DMS 273 (cell line): ENCODE measurements around the gene PICK1.
"Not testable (repeated sequence)": the region's sequence is repeated elsewhere in the genome, so short reads cannot be mapped to it uniquely, and the experiment has no call there.

Source experiments
- DNase-seq: peaks from one replicate; lab custom pipeline; 2025; ENCODE audit not compliant: unreplicated experiment; lab: John Stamatoyannopoulos, UW

The PICK1 gene

GRCh38 chr22:38073150-38074130, 16.2 kb downstream of the PICK1 start:
- DNase-seq: no peak

- no peak for DNase-seq
Measured at GRCh38 chr22:38074181-38075104, 17.2 kb downstream of the PICK1 start.

GRCh38 chr22:38075105-38075825, 18.1 kb downstream of the PICK1 start:
- no peak for DNase-seq

- DNase-seq: no peak
Measured at GRCh38 chr22:38075961-38076360, 18.8 kb downstream of the PICK1 start.

- DNase-seq: no peak
Measured at GRCh38 chr22:38077096-38077495, 19.9 kb downstream of the PICK1 start.

GRCh38 chr22:38077595-38077994, 20.4 kb downstream of the PICK1 start:
- no peak for DNase-seq

- DNase-seq: no peak
Measured at GRCh38 chr22:38078046-38078840, 21.0 kb downstream of the PICK1 start.

GRCh38 chr22:38079208-38079607, 22.0 kb downstream of the PICK1 start:
- DNase-seq: not testable (repeated sequence)

GRCh38 chr22:38079804-38080203, 22.6 kb downstream of the PICK1 start:
- DNase-seq: no peak

- no peak for DNase-seq
Measured at GRCh38 chr22:38080474-38080849, 23.3 kb downstream of the PICK1 start.

GRCh38 chr22:38080850-38081635, 23.8 kb downstream of the PICK1 start:
- DNase-seq: peak; percentile 53

- no peak for DNase-seq
Measured at GRCh38 chr22:38081636-38081940, 24.4 kb downstream of the PICK1 start.

- DNase-seq: no peak
Measured at GRCh38 chr22:38081941-38082828, 25.0 kb downstream of the PICK1 start.

GRCh38 chr22:38082986-38083710, 25.9 kb downstream of the PICK1 start:
- no peak for DNase-seq

- no peak for DNase-seq
Measured at GRCh38 chr22:38083931-38084631, 26.9 kb downstream of the PICK1 start, which contains the start of gene SLC16A8. SLC16A8 (minus strand) TSS chr22:38084184; CDS start chr22:38082873, 1,311 bp downstream.

- no peak for DNase-seq
Measured at GRCh38 chr22:38085056-38085455, 27.9 kb downstream of the PICK1 start.

- DNase-seq: no peak
Measured at GRCh38 chr22:38085501-38085900, 28.3 kb downstream of the PICK1 start.
